Hepatic stellate cell (primary cell): ENCODE measurements around the gene OVCA2.

Experiments
- DNase-seq: peaks from one replicate; pipeline ENCODE4 v3.0.0; 2011; ENCODE audit warnings: low spot score

The OVCA2 gene

GRCh38 chr17:2087597-2088211 lies 45.9 kb downstream of the OVCA2 start:
- DNase-seq: no peak

DNA sequence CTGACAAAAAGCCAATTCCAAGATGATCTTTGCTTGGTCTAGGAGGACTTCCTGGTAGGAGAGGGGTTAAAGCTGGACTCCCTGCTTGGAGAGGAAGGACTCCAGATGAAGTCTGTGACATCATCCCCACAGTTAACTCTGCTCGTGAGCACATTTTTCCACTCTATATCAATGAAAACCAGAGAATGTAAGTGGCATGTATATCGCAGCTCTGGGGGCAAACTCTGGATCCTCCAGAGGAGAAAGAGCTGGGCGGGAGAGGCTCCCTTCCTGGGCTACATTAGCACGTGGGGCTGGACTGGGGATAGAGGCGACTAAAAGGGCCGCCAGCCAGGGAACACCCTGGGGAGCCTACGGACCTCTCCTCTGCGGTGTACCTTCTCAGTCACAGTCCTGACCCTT lies 47.2 kb downstream of the OVCA2 start:
- no peak for DNase-seq

DNA sequence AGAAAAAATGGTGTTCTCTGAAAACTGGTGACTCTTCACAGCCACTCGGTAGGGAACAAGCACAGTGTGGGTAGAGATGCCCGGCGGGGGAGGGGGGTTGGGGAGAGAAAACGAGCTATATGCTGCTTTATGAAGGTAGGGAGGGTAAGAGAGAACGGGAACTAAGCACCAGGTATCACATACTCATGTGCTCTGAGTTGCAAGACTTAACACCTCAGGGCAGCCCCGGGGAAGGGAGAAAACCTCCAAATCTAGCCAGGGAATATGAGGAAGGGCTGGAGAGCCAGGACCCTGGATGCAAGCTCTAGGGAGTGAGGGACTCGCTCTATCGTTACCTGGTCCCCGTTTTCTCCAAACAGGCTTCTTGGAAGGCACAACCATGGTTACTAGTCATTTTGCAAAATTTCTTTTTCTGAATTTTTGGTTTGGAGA lies 48.4 kb downstream of the OVCA2 start:
- no peak for DNase-seq

- peak; percentile 94 for DNase-seq
Observed at GRCh38 chr17:2090804-2091534, 49.1 kb downstream of the OVCA2 start.

- no peak for DNase-seq
Observed at GRCh38 chr17:2092253-2092652, 50.4 kb downstream of the OVCA2 start.
